HEK293 (cell line): ENCODE measurements around the gene TBC1D17.

ENCODE experiments used
- CTCF ChIA-PET: fragments of 350-600 bp; formaldehyde crosslinking; extraction: SDS; loops from one replicate; lab custom pipeline; 2021; ENCODE audit warnings: antibody characterized with exemption; lab: Yijun Ruan, JAX
- POLR2A ChIA-PET: fragments of 300-600 bp; formaldehyde crosslinking; extraction: SDS; loops from one replicate; lab custom pipeline; 2020; ENCODE audit warnings: antibody characterized with exemption, inconsistent platforms; lab: Yijun Ruan, JAX
- H3K27ac ChIP-seq: fragments of 200-500 bp; sonication (Bioruptor generic); 2 replicates; pipeline ENCODE4 v1.5.1; 2014; ENCODE audit warnings: low read depth, low read length, control low read depth, inconsistent platforms; ENCODE audit errors: extremely low read depth
- H3K36me3 ChIP-seq, 2 experiments: fragments of 200-500 bp in 1 of 2; sonication (Bioruptor generic) in 1 of 2; 1 replicate in 1 of 2; 2 replicates in 1 of 2; pipeline ENCODE4 v1.5.1; 2014 to 2017; ENCODE audit warnings: inconsistent platforms in 2 of 2, low read length in 2 of 2; ENCODE audit not compliant: control insufficient read depth in 2 of 2, insufficient read depth in 1 of 2
- H3K4me1 ChIP-seq: fragments of 200-500 bp; sonication (Bioruptor generic); 2 replicates; pipeline ENCODE4 v1.5.1; 2014; ENCODE audit warnings: mild to moderate bottlenecking, low read length, inconsistent platforms; ENCODE audit not compliant: control insufficient read depth, insufficient read depth
- H3K4me3 ChIP-seq: 2 replicates; pipeline ENCODE4 v1.5.1; 2011; ENCODE audit warnings: low read depth, mild to moderate bottlenecking, control low read depth, low read length, moderate library complexity
- H3K9me3 ChIP-seq: fragments of 200-500 bp; sonication (Bioruptor generic); 2 replicates; pipeline ENCODE4 v1.5.1; 2014; ENCODE audit warnings: low read depth, low read length, inconsistent platforms; ENCODE audit not compliant: control insufficient read depth, insufficient read depth
- BCL6B ChIP-seq: fragments of 450-650 bp; formaldehyde crosslinking; IDR thresholded peaks from 2 replicates; pipeline ENCODE4 v1.5.1; 2017; ENCODE audit warnings: missing biosample characterization, missing genetic modification characterization
- CTCF ChIP-seq: fragments of 450-650 bp; formaldehyde crosslinking; IDR thresholded peaks from 2 replicates; pipeline ENCODE4 v1.5.1; 2016; ENCODE audit warnings: missing biosample characterization, missing genetic modification characterization
- PRDM10 ChIP-seq: fragments of 450-650 bp; formaldehyde crosslinking; IDR thresholded peaks from 2 replicates; pipeline ENCODE4 v1.5.1; 2016; ENCODE audit warnings: missing biosample characterization, missing genetic modification characterization
- REST ChIP-seq: fragments of 450-650 bp; formaldehyde crosslinking; IDR thresholded peaks from 2 replicates; pipeline ENCODE4 v1.5.1; 2016; ENCODE audit warnings: missing biosample characterization, missing genetic modification characterization
- ZNF121 ChIP-seq: fragments of 450-650 bp; formaldehyde crosslinking; IDR thresholded peaks from 2 replicates; pipeline ENCODE4 v1.5.1; 2016; ENCODE audit warnings: missing biosample characterization, missing genetic modification characterization
- ZNF146 ChIP-seq: fragments of 450-650 bp; formaldehyde crosslinking; IDR thresholded peaks from 2 replicates; pipeline ENCODE4 v1.5.1; 2016; ENCODE audit warnings: missing biosample characterization, missing genetic modification characterization
- ZNF2 ChIP-seq: fragments of 450-650 bp; formaldehyde crosslinking; IDR thresholded peaks from 2 replicates; pipeline ENCODE4 v1.5.1; 2016; ENCODE audit warnings: missing biosample characterization, missing genetic modification characterization
- ZNF830 ChIP-seq: fragments of 450-650 bp; IDR thresholded peaks from 2 replicates; pipeline ENCODE4 v1.5.0; 2018; ENCODE audit warnings: missing biosample characterization, missing genetic modification characterization, low read depth, mild to moderate bottlenecking, moderate library complexity

TBC1D17 gene

GRCh38 chr19:49915271-49915670 lies 37.8 kb downstream of the TBC1D17 start (continued):
- TF ChIP-seq REST (tag by site-specific recombination) (no peak), BCL6B (tag by site-specific recombination) (no peak)

GRCh38 chr19:49916839-49917733 lies 39.6 kb downstream of the TBC1D17 start:
- TF ChIP-seq CTCF (tag by site-specific recombination) (0 out of 2 replicates have a peak, but pooled peaks have one; percentile 38), PRDM10 (tag by site-specific recombination) (peak; percentile 36; the same call in 1 of the 2 replicates), ZNF2 (tag by site-specific recombination) (0 out of 2 replicates have a peak, but pooled peaks have one; percentile 34), ZNF146 (tag by site-specific recombination) (no peak)
- ChIA-PET POLR2A (interaction anchor here (1.0 to 3.3 kb wide), 4 partner anchors 10 to 40 kb away, joined by 4 to 25 read pairs (median 12); partner anchors contain the start of genes AKT1S1, ATF5, NUP62 and TBC1D17), CTCF (interaction anchor here (0.6 to 1.6 kb wide), 6 partner anchors 11 to 71 kb away, joined by 3 to 6 read pairs (median 4); partner anchors contain the start of gene ATF5)
- Histone ChIP-seq H3K36me3 (peaks cover 56 to 82% of the 10 kb centered on the region in 2 experiments; a peak in 2 of 3 replicates), H3K4me3 (no peak overlapping the region), H3K4me1 (no peaks in the 10 kb centered on the region; the same call in 1 of the 2 replicates), H3K9me3 (no peaks in the 10 kb centered on the region), H3K27ac (peak overlapping the region; percentile 37; the same call in 1 of the 2 replicates)

GRCh38 chr19:49918089-49918488 lies 40.6 kb downstream of the TBC1D17 start:
- TF ChIP-seq ZNF830 (tag by site-specific recombination) = no peak
- peak; percentile 90 for TF ChIP-seq ZNF121 (tag by site-specific recombination)
- no peak overlapping the region for H3K27ac ChIP-seq
- peaks cover 48 to 84% of the 10 kb centered on the region in 2 experiments; a peak in 2 of 3 replicates for H3K36me3 ChIP-seq
- ChIA-PET POLR2A (interaction anchor here (2.2 to 3.3 kb wide), 2 partner anchors 11 to 41 kb away, joined by 7 to 25 read pairs; partner anchors contain the start of genes AKT1S1, ATF5, NUP62 and TBC1D17), CTCF (interaction anchor here (0.6 to 1.6 kb wide), 5 partner anchors 20 to 70 kb away, joined by 3 to 6 read pairs (median 4); no protein-coding TSS in a partner anchor)
- H3K9me3 ChIP-seq = no peaks in the 10 kb centered on the region
- H3K4me1 ChIP-seq = no peaks in the 10 kb centered on the region; the same call in 1 of the 2 replicates
- no peak overlapping the region for H3K4me3 ChIP-seq
